ENCODE measurements around the gene EPHB1.
"Not testable (repeated sequence)": the region's sequence is repeated elsewhere in the genome, so short reads cannot be mapped to it uniquely, and the experiment has no call there.

The EPHB1 gene

GRCh38 chr3:135051409-135051973 is 256.4 kb downstream of the EPHB1 start:
- TF ChIP-seq, protein P1, sequence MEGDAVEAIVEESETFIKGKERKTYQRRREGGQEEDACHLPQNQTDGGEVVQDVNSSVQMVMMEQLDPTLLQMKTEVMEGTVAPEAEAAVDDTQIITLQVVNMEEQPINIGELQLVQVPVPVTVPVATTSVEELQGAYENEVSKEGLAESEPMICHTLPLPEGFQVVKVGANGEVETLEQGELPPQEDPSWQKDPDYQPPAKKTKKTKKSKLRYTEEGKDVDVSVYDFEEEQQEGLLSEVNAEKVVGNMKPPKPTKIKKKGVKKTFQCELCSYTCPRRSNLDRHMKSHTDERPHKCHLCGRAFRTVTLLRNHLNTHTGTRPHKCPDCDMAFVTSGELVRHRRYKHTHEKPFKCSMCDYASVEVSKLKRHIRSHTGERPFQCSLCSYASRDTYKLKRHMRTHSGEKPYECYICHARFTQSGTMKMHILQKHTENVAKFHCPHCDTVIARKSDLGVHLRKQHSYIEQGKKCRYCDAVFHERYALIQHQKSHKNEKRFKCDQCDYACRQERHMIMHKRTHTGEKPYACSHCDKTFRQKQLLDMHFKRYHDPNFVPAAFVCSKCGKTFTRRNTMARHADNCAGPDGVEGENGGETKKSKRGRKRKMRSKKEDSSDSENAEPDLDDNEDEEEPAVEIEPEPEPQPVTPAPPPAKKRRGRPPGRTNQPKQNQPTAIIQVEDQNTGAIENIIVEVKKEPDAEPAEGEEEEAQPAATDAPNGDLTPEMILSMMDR (IDR thresholded peaks at IDR 0.05; ENCODE audit: borderline replicate concordance, control extremely low read depth, extremely low read depth, insufficient read depth, missing control alignments) = no peak
- in situ Hi-C loops (cut with MboI; ENCODE audit: low sequenced_read_pairs, unreplicated experiment) = no loop called here
- DNase-seq (ENCODE audit: low spot score) = no peak

- no peak for DNase-seq (ENCODE audit: low spot score)
- in situ Hi-C loops (cut with MboI; ENCODE audit: low sequenced_read_pairs, unreplicated experiment) = no loop called here
- TF ChIP-seq, protein P1 (IDR thresholded peaks at IDR 0.05; ENCODE audit: borderline replicate concordance, control extremely low read depth, extremely low read depth, insufficient read depth, missing control alignments) = no peak
Observed at GRCh38 chr3:135055449-135055848, 260.4 kb downstream of the EPHB1 start.

DNA sequence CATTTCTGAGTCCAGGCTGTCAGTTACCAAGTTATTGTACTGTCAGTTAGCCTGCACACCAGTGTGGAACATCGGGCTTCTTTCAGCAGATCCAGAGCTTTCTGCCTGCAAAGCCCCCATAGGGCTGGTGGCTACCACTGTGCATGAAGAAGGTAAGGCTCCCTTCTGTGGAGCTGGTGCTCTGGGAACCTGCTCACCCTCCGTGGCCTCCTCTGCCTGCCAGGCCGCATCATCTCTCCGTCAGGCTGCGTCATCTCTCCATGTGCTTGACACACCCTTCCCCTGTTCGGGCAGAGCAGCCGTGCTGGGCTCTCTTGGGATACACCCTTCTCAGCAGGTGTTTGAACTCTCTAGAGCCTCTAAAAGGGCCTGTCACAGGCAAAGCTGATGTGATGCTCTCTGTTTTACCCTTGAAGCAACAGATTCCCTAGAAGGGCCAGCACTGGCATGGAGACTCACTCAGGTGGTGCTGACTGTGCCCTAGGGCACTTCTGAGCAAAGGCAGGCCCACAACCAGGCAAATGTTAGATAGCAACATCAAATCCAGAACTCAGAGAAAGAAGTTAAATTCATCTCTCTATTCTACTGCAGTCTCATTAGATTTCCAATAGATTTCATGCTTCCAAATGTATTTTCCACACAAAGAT is 261.1 kb downstream of the EPHB1 start:
- no peak for DNase-seq (ENCODE audit: low spot score)
- in situ Hi-C loops (cut with MboI; ENCODE audit: low sequenced_read_pairs, unreplicated experiment) = no loop called here
- TF ChIP-seq, protein P1 (IDR thresholded peaks at IDR 0.05; ENCODE audit: borderline replicate concordance, control extremely low read depth, extremely low read depth, insufficient read depth, missing control alignments) = no peak

- no peak for DNase-seq (ENCODE audit: low spot score)
- in situ Hi-C loops (cut with MboI; ENCODE audit: low sequenced_read_pairs, unreplicated experiment) = no loop called here
- TF ChIP-seq, protein P1 (IDR thresholded peaks at IDR 0.05; ENCODE audit: borderline replicate concordance, control extremely low read depth, extremely low read depth, insufficient read depth, missing control alignments) = no peak
Observed at GRCh38 chr3:135056733-135057310, 261.8 kb downstream of the EPHB1 start.

DNA sequence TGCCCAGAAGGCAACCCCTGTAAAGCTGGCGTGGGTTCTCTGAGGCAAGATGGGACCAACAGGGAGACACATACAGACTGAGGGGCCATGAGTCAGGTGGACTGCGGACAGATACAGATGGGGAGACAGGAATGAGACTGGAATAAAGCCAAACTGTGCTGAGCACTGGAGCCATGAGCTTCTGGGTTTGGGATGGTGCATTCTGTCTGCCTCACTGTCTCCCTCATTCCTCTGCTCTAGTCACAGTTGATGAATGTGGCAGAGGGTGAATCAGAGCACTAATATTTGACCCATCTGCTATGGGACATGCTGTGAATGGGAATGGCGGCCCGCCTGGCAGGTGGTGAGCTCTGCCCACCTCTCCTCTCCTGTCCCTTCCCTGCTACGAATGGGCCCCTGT is 262.9 kb downstream of the EPHB1 start:
- TF ChIP-seq, protein P1 (IDR thresholded peaks at IDR 0.05; ENCODE audit: borderline replicate concordance, control extremely low read depth, extremely low read depth, insufficient read depth, missing control alignments) = no peak
- in situ Hi-C loops (cut with MboI; ENCODE audit: low sequenced_read_pairs, unreplicated experiment) = no loop called here
- no peak for DNase-seq (ENCODE audit: low spot score)

DNA sequence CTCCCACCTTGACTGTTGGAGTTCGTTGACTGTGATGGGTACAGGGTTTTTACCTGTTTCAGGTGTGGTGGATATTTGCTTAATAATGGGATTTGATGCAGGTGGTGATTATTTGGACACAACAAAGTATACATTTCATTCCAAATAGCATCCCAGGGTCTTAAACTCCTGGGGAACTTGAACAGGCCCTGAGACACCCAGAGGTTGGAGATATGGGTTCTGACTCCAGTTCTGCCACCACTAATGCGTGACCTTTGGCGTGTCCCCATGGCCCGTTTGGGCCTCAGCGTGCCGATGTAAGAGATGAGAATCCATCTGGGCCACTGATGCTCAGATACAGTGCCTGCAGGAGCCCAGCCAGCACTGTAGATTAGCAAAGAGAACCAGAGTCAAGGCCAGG is 264.5 kb downstream of the EPHB1 start:
- TF ChIP-seq, protein P1 (IDR thresholded peaks at IDR 0.05; ENCODE audit: borderline replicate concordance, control extremely low read depth, extremely low read depth, insufficient read depth, missing control alignments) = no peak
- in situ Hi-C loops (cut with MboI; ENCODE audit: low sequenced_read_pairs, unreplicated experiment) = no loop called here
- no peak for DNase-seq (ENCODE audit: low spot score)

- DNase-seq (ENCODE audit: low spot score); in situ Hi-C loops (cut with MboI; ENCODE audit: low sequenced_read_pairs, unreplicated experiment): not testable (repeated sequence)
Observed at GRCh38 chr3:135066844-135067727, 272.0 kb downstream of the EPHB1 start.

All from GM13976 (cell line).